GM19240 (cell line): Measurements from ENCODE around the gene ERN1.
A peak's percentile ranks its signal among the peaks of the same experiment; 100 is the strongest.

Source experiments
- DNase-seq: peaks from one replicate; pipeline ENCODE4 v3.0.0; 2011; ENCODE audit warnings: low spot score; ENCODE audit not compliant: insufficient read length

The ERN1 gene

GRCh38 chr17:64158406-64158805 is 28.5 kb upstream of the ERN1 start:
- DNase-seq = no peak

GRCh38 chr17:64157669-64158180 is 27.8 kb upstream of the ERN1 start:
- DNase-seq = no peak

DNA sequence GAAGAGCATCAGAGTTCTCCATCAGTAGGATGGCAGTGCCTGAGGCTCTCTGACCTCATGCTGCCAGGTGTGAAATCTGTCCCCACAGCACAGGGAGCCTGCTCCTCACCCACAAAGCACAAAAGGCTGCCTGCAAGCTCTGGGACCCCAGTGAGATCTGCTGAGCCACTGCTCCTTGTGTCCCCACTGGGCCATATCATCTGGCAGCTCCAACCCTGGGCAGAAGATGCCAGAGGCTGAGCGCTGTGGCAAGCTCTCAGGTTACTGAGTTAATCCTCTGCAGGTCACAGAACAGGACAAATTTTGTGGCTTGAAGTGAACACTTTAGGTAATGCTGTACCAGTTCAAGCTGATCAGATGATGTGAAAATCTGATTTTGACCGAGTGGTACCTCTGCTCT is 26.7 kb upstream of the ERN1 start:
- DNase-seq = no peak

GRCh38 chr17:64155751-64156544 is 26.0 kb upstream of the ERN1 start:
- DNase-seq = no peak

DNA sequence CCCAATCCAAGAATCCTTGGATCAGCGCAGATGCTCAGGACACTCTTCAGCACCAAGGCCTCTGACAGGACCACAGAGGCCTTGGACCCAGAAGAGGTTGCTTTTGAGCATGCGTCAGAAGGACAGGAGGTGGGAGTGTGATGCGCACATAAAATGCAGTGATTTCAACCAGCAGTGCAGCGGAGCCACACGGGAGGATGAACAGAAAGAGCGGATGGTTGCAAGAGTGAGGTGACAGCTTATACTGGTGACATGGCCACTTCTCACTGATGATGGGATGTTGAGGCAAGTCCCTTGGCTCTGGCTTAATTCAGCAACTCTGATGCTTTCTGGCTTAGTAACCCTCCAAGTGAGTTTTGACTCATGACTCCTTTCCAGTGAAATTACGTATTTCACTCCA is 25.2 kb upstream of the ERN1 start:
- DNase-seq = no peak

GRCh38 chr17:64154717-64155116 is 24.8 kb upstream of the ERN1 start:
- no peak for DNase-seq

GRCh38 chr17:64154313-64154695 is 24.4 kb upstream of the ERN1 start:
- DNase-seq = no peak

- DNase-seq = no peak
These were observed 23.8 kb upstream of the ERN1 start for GRCh38 chr17:64153565-64154312.

- DNase-seq = no peak
These were observed 22.6 kb upstream of the ERN1 start for GRCh38 chr17:64152428-64153125.

GRCh38 chr17:64151016-64151368 is 21.0 kb upstream of the ERN1 start:
- no peak for DNase-seq

DNA sequence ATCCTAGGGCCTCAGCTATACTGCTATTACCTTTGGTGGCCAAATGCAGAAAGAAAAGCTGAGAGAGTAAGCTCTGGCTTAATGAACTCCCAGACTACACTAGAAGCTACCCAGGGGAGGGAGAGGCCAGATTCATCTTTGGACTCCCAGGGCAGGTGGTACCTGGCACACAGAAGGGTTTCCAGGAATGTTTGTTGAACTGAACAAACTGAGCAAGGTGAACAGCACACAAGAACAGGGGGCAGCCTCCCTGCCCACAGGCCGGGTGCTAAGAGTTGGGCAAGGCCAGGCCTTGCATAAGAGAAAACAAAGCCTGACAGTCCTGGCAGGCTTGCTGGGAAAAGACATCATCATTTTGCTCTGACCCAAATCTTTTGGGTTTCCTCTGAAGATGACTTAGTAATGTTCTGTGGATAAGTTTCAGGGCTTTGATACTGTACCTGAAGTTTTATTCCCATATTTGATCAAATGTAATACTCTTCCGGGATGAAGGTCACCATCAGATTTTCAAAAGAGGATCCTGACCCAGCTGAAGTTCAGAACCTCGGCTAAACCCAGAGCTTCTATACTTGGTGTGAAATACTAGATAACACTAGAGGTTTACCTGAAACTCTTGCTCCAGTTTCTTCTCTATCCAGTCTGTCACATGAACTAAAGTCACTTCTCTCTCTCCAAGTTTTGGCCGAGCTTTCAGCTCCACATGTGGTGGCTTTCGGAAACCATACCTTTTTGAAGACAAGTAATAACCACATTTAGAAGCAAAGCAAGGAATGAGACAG is 20.5 kb upstream of the ERN1 start:
- DNase-seq = no peak

DNA sequence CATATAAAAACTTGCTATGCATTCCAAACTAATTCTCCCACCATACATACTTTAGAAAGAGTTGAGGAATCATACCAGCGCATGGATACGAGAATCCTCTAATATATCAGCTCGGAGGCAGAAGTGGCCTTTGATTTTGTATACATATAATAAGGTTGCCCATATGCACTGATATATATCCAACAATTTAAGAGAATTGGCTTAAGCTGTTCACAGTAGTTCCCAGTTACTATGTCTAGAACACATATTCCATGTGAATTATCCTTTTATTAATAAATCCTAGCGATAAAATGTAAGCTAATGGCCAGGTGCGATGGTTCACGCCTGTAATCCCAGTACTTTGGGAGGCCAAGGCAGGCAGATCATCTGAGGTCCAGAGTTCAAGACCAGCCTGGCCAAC is 19.3 kb upstream of the ERN1 start:
- DNase-seq = no peak

DNA sequence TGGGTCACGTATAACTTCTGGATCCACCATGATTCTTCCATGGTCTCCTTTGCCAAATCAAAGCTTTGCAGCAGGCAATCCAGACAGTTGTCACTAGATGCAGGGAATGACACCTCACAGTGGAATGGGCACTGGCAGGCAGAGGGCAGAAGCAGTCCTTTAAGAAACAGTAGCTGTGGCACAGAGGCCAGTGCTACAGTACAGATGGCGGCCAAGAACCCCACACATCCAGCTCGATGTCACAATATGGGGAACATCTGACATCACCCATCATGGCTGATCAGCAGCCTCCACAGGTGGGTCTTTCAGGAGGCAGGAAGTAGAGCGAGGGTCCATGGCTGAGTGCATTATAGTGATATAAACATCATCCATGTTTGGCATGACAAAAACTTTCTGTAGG is 18.8 kb upstream of the ERN1 start:
- DNase-seq = no peak

GRCh38 chr17:64148017-64148631 is 18.2 kb upstream of the ERN1 start:
- DNase-seq = no peak

DNA sequence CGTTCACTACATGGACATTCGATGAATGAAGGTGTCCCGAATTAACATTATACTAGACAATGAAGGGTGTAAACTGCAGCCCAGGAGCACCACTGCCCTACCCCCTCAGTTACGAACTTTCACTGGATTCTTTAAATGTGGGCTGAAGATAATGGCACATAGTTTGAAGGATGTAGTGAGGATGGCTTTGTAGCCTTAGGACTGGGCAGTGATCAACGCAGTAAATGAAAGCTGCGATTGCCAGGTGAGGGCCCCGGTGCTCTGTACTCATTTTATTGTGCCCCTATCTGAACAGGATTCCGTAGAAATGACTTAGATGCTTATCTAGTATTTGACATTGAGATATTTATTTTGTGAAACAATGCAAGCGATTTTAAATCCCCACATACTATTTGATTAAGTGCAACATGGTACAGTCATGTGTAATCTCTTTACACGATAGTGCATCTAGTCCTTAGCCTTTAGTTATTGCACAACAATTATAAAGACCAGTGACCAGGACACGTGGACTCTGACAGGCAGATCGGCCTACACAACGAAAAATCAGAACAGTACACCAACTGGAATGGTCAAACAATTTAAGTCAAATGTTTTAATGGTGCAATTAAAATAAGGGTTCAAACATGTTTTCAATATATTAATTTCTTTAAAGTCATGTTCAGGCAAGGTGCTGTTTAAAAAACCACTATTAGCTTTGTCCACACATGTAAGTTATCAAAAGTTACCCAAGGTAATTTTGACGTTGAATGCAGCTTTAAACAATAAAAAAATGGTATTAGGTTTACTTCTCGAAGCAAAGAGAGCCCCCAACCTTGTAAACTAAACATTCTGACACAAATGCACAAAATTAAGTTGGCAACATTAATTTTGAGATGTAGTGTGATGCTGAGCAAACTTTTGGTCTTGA is 17.4 kb upstream of the ERN1 start:
- DNase-seq = no peak

DNA sequence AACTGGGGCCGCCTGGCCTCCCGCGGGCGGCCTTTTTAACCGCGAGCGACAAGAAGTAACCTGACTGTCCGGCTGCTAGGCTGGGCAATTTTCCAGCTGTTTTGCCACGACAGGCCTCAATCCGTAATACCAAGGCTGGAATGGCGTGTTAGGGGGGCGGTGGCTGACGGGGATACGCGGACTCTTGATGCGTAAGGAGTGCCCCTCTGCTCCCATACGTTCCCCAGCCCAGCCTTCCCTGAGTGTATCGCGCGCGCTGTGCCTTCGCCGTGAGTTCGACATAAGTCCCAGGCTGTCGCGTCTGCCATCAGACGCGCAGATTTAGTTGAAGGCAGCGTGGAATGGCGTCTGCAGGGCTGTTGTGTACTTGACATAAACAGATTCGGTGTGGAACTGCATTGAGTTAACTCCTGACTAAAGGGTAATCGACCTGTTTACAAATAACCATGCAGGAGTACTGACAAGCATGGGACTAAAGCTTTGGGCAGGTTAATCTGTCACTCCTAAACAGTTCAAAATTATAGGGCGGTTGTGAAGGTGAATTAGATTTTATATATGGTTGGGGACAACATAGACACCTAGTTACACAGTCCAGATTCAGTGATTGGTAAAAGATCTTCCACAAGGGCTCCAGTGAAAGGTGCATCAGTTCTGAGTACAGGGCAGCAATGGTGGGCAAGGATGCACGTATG is 16.6 kb upstream of the ERN1 start:
- no peak for DNase-seq

DNA sequence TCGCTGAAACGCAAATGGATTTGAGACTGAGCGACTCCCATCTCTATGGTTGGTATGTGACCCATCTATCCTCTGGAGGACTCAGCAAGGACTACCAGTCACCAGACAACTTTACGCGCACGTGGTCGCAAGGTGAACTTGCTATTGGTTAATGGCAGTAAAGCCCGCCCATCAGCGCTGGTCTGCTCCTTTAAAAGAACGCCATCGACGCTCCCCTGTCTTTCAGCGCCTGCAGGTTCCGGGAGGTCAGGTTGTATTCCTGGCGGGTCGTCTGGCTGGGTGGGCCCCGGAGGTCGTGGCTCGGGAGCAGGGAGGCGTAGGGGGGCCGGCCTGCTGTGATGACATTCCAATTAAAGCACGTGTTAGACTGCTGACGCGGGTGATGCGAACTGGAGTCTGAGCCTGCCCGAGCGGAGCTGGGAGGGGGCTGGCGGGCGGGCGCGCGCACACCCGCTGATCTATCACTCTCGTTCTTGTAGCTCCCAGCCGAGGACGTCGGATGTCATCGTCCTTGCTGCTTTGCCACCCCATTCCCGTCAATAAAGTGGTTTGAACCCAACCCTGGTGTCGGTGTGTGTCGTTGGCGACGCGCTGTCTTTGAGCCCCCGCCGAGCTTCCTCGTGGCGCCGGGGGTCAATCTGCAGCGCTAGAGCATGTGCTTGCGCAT is 15.9 kb upstream of the ERN1 start:
- peak; percentile 78 for DNase-seq

DNA sequence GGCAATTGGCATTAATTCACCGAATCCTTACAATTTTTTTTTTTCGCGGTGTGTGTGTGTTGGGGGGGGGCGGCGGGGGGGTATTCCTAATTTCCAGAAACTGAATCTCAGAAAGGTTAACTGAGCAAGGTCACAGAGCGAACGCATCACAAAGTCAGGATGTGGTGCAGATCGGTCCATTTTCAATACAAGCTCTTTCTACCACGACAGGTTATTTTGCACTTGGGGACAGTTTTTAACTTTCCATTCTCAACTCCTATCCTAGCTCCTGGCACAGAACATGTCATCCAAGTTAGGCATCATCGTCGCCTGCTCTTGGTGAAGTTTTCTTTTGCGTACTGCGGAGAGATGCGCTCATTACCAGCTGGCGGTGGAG is 15.4 kb upstream of the ERN1 start:
- DNase-seq = no peak

GRCh38 chr17:64139542-64139941 is 9.6 kb upstream of the ERN1 start:
- no peak for DNase-seq
